Limb (tissue), 2 donors: ENCODE results near the gene TPSG1.
"Not testable (repeated sequence)": the region's sequence is repeated elsewhere in the genome, so short reads cannot be mapped to it uniquely, and the experiment has no call there.

ENCODE experiments used
- DNase-seq, 2 donors: peaks; one replicate each; pipeline ENCODE4 v3.0.0-alpha.2; 2016; ENCODE audit errors: extremely low spot score in 2 of 2

The TPSG1 gene

GRCh38 chr16:1257561-1258224 is 32.6 kb upstream of the TPSG1 start:
- DNase-seq: peak in 1 of 2 donors; percentile 27

GRCh38 chr16:1256874-1257322 is 31.8 kb upstream of the TPSG1 start:
- DNase-seq: peak in 1 of 2 donors; percentile 22

- DNase-seq: peak in 1 of 2 donors; percentile 21
Measured at GRCh38 chr16:1256296-1256873, 31.3 kb upstream of the TPSG1 start.

- DNase-seq: not testable (repeated sequence)
Measured at GRCh38 chr16:1255276-1256122, 30.4 kb upstream of the TPSG1 start, which contains the start of gene TPSD1. Gene TPSD1, plus strand, starts transcription at chr16:1256069. Its CDS starts 212 bp downstream, at chr16:1256281.

GRCh38 chr16:1254821-1255220 is 29.8 kb upstream of the TPSG1 start:
- not testable (repeated sequence) for DNase-seq

GRCh38 chr16:1253701-1254364 is 28.8 kb upstream of the TPSG1 start:
- not testable (repeated sequence) for DNase-seq

GRCh38 chr16:1249031-1249755 is 24.1 kb upstream of the TPSG1 start:
- DNase-seq: peak in 1 of 2 donors; percentile 23

GRCh38 chr16:1247903-1248537 is 23.0 kb upstream of the TPSG1 start:
- DNase-seq: not testable (repeated sequence)

GRCh38 chr16:1245452-1246020 is 20.5 kb upstream of the TPSG1 start:
- DNase-seq: no peak

GRCh38 chr16:1244881-1245280 is 19.8 kb upstream of the TPSG1 start:
- no peak for DNase-seq

- DNase-seq: not testable (repeated sequence)
Measured at GRCh38 chr16:1243907-1244850, 19.1 kb upstream of the TPSG1 start.

- not testable (repeated sequence) for DNase-seq
Measured at GRCh38 chr16:1243363-1243762, 18.3 kb upstream of the TPSG1 start.

- DNase-seq: not testable (repeated sequence)
Measured at GRCh38 chr16:1241081-1241480, 16.0 kb upstream of the TPSG1 start.

GRCh38 chr16:1240436-1240835 is 15.4 kb upstream of the TPSG1 start, which contains the start of gene TPSAB1:
Gene TPSAB1, plus strand, starts transcription at chr16:1240705. Its CDS starts 234 bp downstream, at chr16:1240939.
- not testable (repeated sequence) for DNase-seq

GRCh38 chr16:1239575-1239974 is 14.5 kb upstream of the TPSG1 start:
- not testable (repeated sequence) for DNase-seq

GRCh38 chr16:1238909-1239308 is 13.8 kb upstream of the TPSG1 start:
- not testable (repeated sequence) for DNase-seq

GRCh38 chr16:1237990-1238389 is 12.9 kb upstream of the TPSG1 start:
- no peak for DNase-seq

GRCh38 chr16:1236659-1237058 is 11.6 kb upstream of the TPSG1 start:
- not testable (repeated sequence) for DNase-seq
